ENCODE results near the gene SLC25A40.
"Not testable (repeated sequence)": the region's sequence is repeated elsewhere in the genome, so short reads cannot be mapped to it uniquely, and the experiment has no call there.

SLC25A40 gene

GRCh38 chr7:87837597-87837996 is 38.6 kb downstream of the SLC25A40 start:
- no peak overlapping the region for H3K27ac ChIP-seq
- no peaks in the 10 kb centered on the region for H3K9me3 ChIP-seq
- H3K4me3 ChIP-seq = no peak overlapping the region
- intact Hi-C loops (cut with DNase I; ENCODE audit: low total_unique reads) = no loop called here
- H3K4me1 ChIP-seq = no peaks in the 10 kb centered on the region
- peaks cover 0 to 26% (median 13%) of the 10 kb centered on the region in 3 donors for H3K36me3 ChIP-seq
- no peak for TF ChIP-seq CTCF (IDR thresholded peaks at IDR 0.05)
- no peak for DNase-seq
- no peaks in the 10 kb centered on the region for H3K27me3 ChIP-seq

GRCh38 chr7:87833130-87833529 is 43.0 kb downstream of the SLC25A40 start:
- Histone ChIP-seq H3K4me3 (no peak overlapping the region), H3K9me3 (no peaks in the 10 kb centered on the region), H3K27ac (no peak overlapping the region), H3K36me3 (peaks cover 0 to 18% (median 8%) of the 10 kb centered on the region in 3 donors), H3K27me3 (no peaks in the 10 kb centered on the region), H3K4me1 (no peaks in the 10 kb centered on the region)
- no peak for DNase-seq
- TF ChIP-seq CTCF (IDR thresholded peaks at IDR 0.05) = no peak
- intact Hi-C loops (cut with DNase I; ENCODE audit: low total_unique reads) = no loop called here

GRCh38 chr7:87831097-87831496 is 45.1 kb downstream of the SLC25A40 start:
- TF ChIP-seq CTCF (IDR thresholded peaks at IDR 0.05) = no peak
- peaks cover 0 to 15% (median 8%) of the 10 kb centered on the region in 3 donors for H3K36me3 ChIP-seq
- no peak overlapping the region for H3K4me3 ChIP-seq
- no peak for DNase-seq
- intact Hi-C loops (cut with DNase I; ENCODE audit: low total_unique reads) = no loop called here
- H3K27me3 ChIP-seq = no peaks in the 10 kb centered on the region
- H3K9me3 ChIP-seq = no peaks in the 10 kb centered on the region
- no peaks in the 10 kb centered on the region for H3K4me1 ChIP-seq
- no peak overlapping the region for H3K27ac ChIP-seq

GRCh38 chr7:87828383-87828782 is 47.8 kb downstream of the SLC25A40 start:
- H3K27ac ChIP-seq; DNase-seq; intact Hi-C loops (cut with DNase I; ENCODE audit: low total_unique reads); H3K9me3 ChIP-seq; H3K4me3 ChIP-seq; H3K27me3 ChIP-seq; H3K4me1 ChIP-seq: not testable (repeated sequence)
- peaks cover 0 to 15% (median 0%) of the 10 kb centered on the region in 3 donors for H3K36me3 ChIP-seq

GRCh38 chr7:87825369-87825768 is 50.8 kb downstream of the SLC25A40 start:
- DNase-seq; H3K27me3 ChIP-seq; H3K9me3 ChIP-seq; H3K4me3 ChIP-seq; intact Hi-C loops (cut with DNase I; ENCODE audit: low total_unique reads); H3K27ac ChIP-seq; H3K4me1 ChIP-seq; H3K36me3 ChIP-seq: not testable (repeated sequence)

GRCh38 chr7:87822056-87822455 is 54.1 kb downstream of the SLC25A40 start:
- intact Hi-C loops (cut with DNase I; ENCODE audit: low total_unique reads); DNase-seq; H3K27me3 ChIP-seq; H3K9me3 ChIP-seq; H3K36me3 ChIP-seq; H3K4me1 ChIP-seq; H3K4me3 ChIP-seq; H3K27ac ChIP-seq: not testable (repeated sequence)

- no peak overlapping the region for H3K27ac ChIP-seq
- no peaks in the 10 kb centered on the region for H3K4me1 ChIP-seq
- no peak overlapping the region for H3K4me3 ChIP-seq
- TF ChIP-seq CTCF (IDR thresholded peaks at IDR 0.05) = no peak
- no peak for DNase-seq
- H3K27me3 ChIP-seq = no peaks in the 10 kb centered on the region
- intact Hi-C loops (cut with DNase I; ENCODE audit: low total_unique reads) = no loop called here
- H3K9me3 ChIP-seq = no peaks in the 10 kb centered on the region
- H3K36me3 ChIP-seq = no peaks in the 10 kb centered on the region
Observed at GRCh38 chr7:87818336-87818735, 57.8 kb downstream of the SLC25A40 start.

All from tibial artery (tissue), 4 donors.